HL-60 (cell line): ENCODE results near the gene IL17RA.

Experiments used
- DNase-seq, 2 experiments: peaks; one replicate each; pipeline ENCODE4 v3.0.0-alpha.2; 2010 to 2020; ENCODE audit warnings: low read depth in 1 of 2, low spot score in 1 of 2
- H3K27ac ChIP-seq: fragments of 250-450 bp; sonication (Bioruptor Pico); replicated peaks from 2 replicates; pipeline ENCODE4 v1.5.1; 2020; ENCODE audit warnings: mild to moderate bottlenecking, moderate library complexity
- H3K27me3 ChIP-seq: fragments of 250-450 bp; sonication (Bioruptor Pico); 2 replicates; pipeline ENCODE4 v1.5.1; 2021; ENCODE audit warnings: mild to moderate bottlenecking, moderate library complexity; ENCODE audit not compliant: insufficient read depth, poor library complexity, severe bottlenecking
- H3K4me3 ChIP-seq: replicated peaks from 2 replicates; pipeline ENCODE4 v1.5.1; 2011; ENCODE audit warnings: mild to moderate bottlenecking, control low read depth, low read length; ENCODE audit not compliant: insufficient read depth
- GABPA ChIP-seq: IDR thresholded peaks from 2 replicates; pipeline ENCODE4 v1.6.1; 2012; ENCODE audit warnings: low read depth
- POLR2AphosphoS5 ChIP-seq: IDR thresholded peaks from 2 replicates; pipeline ENCODE4 v1.6.1; 2012; ENCODE audit warnings: low read depth
- SPI1 ChIP-seq: IDR thresholded peaks from 2 replicates; pipeline ENCODE4 v1.6.1; 2012; ENCODE audit warnings: low read depth, mild to moderate bottlenecking, borderline replicate concordance
- TF ChIP-seq, protein P1 (sequence below): IDR thresholded peaks from one replicate; pipeline ENCODE4 v1.5.1; 2011; ENCODE audit warnings: low read length, control low read depth, inconsistent platforms; ENCODE audit not compliant: insufficient read depth
- TF ChIP-seq, protein P2 (sequence below): IDR thresholded peaks from 2 replicates; pipeline ENCODE4 v1.6.1; 2012; ENCODE audit warnings: low read depth; ENCODE audit not compliant: insufficient replicate concordance

Gene IL17RA

DNA sequence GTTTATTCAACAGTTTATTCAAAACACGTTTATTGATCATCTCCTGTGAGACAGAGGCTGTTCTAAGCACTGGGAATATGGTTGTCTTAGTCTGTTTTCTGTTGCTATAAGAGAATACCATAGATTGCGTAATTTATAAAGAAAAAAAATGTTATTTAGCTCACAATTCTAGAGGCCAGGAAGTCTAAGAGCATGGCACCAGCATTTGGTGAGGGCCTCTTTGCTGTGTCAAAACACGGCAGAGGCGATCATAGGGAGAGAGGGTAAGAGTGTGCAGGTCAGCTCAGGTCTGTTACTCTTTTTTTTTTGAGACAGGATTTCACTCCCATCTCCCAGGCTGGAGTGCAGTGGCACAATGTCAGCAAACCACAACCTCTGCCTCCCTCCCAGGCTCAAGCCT, 5.2 kb upstream of the IL17RA start:
- no peak for DNase-seq
- no peaks in the 10 kb centered on the region for H3K27me3 ChIP-seq
- H3K27ac ChIP-seq: no peak overlapping the region
- no peak for TF ChIP-seq POLR2AphosphoS5
- TF ChIP-seq GABPA: no peak
- TF ChIP-seq, protein P1, sequence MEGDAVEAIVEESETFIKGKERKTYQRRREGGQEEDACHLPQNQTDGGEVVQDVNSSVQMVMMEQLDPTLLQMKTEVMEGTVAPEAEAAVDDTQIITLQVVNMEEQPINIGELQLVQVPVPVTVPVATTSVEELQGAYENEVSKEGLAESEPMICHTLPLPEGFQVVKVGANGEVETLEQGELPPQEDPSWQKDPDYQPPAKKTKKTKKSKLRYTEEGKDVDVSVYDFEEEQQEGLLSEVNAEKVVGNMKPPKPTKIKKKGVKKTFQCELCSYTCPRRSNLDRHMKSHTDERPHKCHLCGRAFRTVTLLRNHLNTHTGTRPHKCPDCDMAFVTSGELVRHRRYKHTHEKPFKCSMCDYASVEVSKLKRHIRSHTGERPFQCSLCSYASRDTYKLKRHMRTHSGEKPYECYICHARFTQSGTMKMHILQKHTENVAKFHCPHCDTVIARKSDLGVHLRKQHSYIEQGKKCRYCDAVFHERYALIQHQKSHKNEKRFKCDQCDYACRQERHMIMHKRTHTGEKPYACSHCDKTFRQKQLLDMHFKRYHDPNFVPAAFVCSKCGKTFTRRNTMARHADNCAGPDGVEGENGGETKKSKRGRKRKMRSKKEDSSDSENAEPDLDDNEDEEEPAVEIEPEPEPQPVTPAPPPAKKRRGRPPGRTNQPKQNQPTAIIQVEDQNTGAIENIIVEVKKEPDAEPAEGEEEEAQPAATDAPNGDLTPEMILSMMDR: no peak
- TF ChIP-seq, protein P2, sequence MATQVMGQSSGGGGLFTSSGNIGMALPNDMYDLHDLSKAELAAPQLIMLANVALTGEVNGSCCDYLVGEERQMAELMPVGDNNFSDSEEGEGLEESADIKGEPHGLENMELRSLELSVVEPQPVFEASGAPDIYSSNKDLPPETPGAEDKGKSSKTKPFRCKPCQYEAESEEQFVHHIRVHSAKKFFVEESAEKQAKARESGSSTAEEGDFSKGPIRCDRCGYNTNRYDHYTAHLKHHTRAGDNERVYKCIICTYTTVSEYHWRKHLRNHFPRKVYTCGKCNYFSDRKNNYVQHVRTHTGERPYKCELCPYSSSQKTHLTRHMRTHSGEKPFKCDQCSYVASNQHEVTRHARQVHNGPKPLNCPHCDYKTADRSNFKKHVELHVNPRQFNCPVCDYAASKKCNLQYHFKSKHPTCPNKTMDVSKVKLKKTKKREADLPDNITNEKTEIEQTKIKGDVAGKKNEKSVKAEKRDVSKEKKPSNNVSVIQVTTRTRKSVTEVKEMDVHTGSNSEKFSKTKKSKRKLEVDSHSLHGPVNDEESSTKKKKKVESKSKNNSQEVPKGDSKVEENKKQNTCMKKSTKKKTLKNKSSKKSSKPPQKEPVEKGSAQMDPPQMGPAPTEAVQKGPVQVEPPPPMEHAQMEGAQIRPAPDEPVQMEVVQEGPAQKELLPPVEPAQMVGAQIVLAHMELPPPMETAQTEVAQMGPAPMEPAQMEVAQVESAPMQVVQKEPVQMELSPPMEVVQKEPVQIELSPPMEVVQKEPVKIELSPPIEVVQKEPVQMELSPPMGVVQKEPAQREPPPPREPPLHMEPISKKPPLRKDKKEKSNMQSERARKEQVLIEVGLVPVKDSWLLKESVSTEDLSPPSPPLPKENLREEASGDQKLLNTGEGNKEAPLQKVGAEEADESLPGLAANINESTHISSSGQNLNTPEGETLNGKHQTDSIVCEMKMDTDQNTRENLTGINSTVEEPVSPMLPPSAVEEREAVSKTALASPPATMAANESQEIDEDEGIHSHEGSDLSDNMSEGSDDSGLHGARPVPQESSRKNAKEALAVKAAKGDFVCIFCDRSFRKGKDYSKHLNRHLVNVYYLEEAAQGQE: no peak
- TF ChIP-seq SPI1: no peak
- no peak overlapping the region for H3K4me3 ChIP-seq

DNA sequence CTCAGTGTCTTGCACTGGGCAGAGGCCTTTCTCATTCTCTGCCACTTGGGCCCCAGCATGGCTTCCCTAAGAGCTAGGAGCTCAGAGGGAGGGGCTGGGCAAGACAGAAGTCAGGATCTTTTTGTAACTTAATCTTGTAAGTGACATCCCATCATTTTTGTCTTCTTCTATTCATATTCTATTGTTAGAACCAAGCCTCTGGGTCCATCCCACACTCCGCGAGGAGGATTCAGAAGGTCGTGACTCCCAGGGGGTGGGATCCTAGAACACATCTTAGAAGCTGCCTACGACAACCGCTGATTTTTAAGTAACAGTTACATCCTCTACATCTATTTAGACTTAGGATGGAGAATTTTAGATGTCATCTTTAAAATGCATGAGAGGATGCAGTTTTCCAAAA, 1.5 kb upstream of the IL17RA start:
- H3K27me3 ChIP-seq: no peaks in the 10 kb centered on the region
- no peak overlapping the region for H3K4me3 ChIP-seq
- H3K27ac ChIP-seq: no peak overlapping the region
- no peak for DNase-seq
- TF ChIP-seq, protein P2: no peak
- no peak for TF ChIP-seq GABPA
- TF ChIP-seq SPI1: no peak
- TF ChIP-seq, protein P1: no peak
- TF ChIP-seq POLR2AphosphoS5: no peak

DNA sequence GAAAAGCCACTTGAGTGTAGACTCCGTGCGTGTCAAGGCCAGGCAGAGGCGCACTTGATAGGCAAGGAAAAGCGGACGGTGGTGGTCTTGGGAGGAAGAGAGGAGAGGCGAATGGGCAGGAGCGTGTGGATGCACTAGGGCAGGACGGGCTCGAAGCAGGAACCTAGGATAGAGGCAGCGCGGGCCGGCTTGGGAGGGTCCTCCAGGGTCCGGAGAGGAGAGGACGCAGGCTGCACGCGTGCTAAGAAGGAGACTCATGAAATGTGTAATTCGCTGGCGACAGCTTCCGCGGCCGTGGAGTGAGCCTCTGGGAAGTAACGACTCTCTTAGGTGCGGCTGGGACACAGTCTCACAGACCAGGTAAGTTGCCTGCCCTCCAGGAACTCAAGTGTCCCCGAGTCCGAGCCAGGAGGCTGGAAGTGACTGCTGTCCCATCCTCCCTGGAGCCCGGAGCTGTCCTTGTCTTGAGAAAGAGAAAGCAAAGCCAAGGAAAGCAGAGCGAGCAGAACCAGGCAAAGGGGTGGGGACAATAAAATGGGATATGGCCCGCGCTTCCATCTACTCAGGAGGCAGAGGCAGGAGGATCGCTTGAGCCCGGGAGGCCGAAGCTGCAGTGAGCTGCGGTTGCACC, 874 bp upstream of the IL17RA start:
- no peak for TF ChIP-seq POLR2AphosphoS5
- TF ChIP-seq SPI1: no peak
- TF ChIP-seq, protein P1: no peak
- TF ChIP-seq, protein P2: no peak
- TF ChIP-seq GABPA: no peak
- Histone ChIP-seq H3K27me3 (no peaks in the 10 kb centered on the region), H3K4me3 (no peak overlapping the region; the same call in 1 of the 2 replicates), H3K27ac (peak overlapping the region; percentile 94)
- no peak for DNase-seq
